SK-N-SH (cell line): Measurements from ENCODE around the gene STAT6. TPM values are rescaled to one million over a fixed set of nuclear protein-coding genes. Genes with fewer than 3 reads are reported as not detected.

Source experiments
- CTCF ChIA-PET: fragments of 300-600, 350-600 bp; formaldehyde crosslinking; extraction: SDS; loops from one replicate; lab custom pipeline; 2021; lab: Yijun Ruan, JAX
- POLR2A ChIA-PET: fragments of 350-600 bp; sonication (Branson Sonifier 250); formaldehyde crosslinking; extraction: SDS; loops from one replicate; lab custom pipeline; 2020; ENCODE audit warnings: antibody characterized with exemption, inconsistent platforms; lab: Yijun Ruan, JAX
- DNase-seq: peaks from one replicate; pipeline ENCODE4 v3.0.0; 2012
- H2AFZ ChIP-seq: fragments of 200-600 bp; sonication (generic); 2 replicates; pipeline ENCODE4 v1.8.1; 2016; ENCODE audit warnings: antibody characterized with exemption, mild to moderate bottlenecking, low read depth
- H3F3A ChIP-seq: fragments of 200-600 bp; sonication (generic); replicated peaks from 2 replicates; pipeline ENCODE3; 2016; ENCODE audit warnings: antibody characterized with exemption, mild to moderate bottlenecking; ENCODE audit not compliant: insufficient read depth
- H3K27ac ChIP-seq, 2 experiments: fragments of 200-500 bp in 1 of 2; fragments of 200-600 bp in 1 of 2; sonication (Bioruptor generic) in 1 of 2; sonication (generic), shearing (Covaris generic) in 1 of 2; 2 replicates each; pipeline versions ENCODE4 v1.5.1 to v1.6.1; 2014 to 2016; ENCODE audit warnings: low read depth in 2 of 2, inconsistent platforms in 1 of 2, low read length in 1 of 2, mild to moderate bottlenecking in 1 of 2, mixed read lengths in 1 of 2
- H3K27me3 ChIP-seq: fragments of 200-600 bp; sonication (generic), shearing (Covaris generic); 2 replicates; pipeline ENCODE4 v1.6.1; 2016; ENCODE audit warnings: mixed run types; ENCODE audit not compliant: insufficient read depth
- H3K36me3 ChIP-seq, 2 experiments: fragments of 200-500 bp in 1 of 2; fragments of 200-600 bp in 1 of 2; sonication (Bioruptor generic) in 1 of 2; sonication (generic) in 1 of 2; replicated peaks in 1 of 2; 2 replicates each; pipeline versions ENCODE3 to v1.5.1; 2014 to 2016; ENCODE audit warnings: low read length in 1 of 2, mild to moderate bottlenecking in 1 of 2; ENCODE audit not compliant: insufficient read depth in 2 of 2, control insufficient read depth in 1 of 2
- H3K4me1 ChIP-seq, 2 experiments: fragments of 200-500 bp in 1 of 2; fragments of 200-600 bp in 1 of 2; sonication (Bioruptor generic) in 1 of 2; sonication (generic), shearing (Covaris generic) in 1 of 2; 2 replicates each; pipeline versions ENCODE4 v1.5.1 to v1.6.1; 2014 to 2016; ENCODE audit warnings: low read depth in 1 of 2, low read length in 1 of 2, mixed run types in 1 of 2; ENCODE audit not compliant: insufficient read depth in 2 of 2, control insufficient read depth in 1 of 2
- H3K4me2 ChIP-seq: fragments of 200-600 bp; sonication (generic), shearing (Covaris generic); 2 replicates; pipeline ENCODE4 v1.6.1; 2017; ENCODE audit warnings: mixed run types
- H3K4me3 ChIP-seq, 2 experiments: fragments of 200-500 bp in 1 of 2; fragments of 200-600 bp in 1 of 2; sonication (Bioruptor generic) in 1 of 2; sonication (generic), shearing (Covaris generic) in 1 of 2; 2 replicates each; pipeline versions ENCODE4 v1.5.1 to v1.8.1; 2014 to 2016; ENCODE audit warnings: low read depth in 2 of 2, inconsistent platforms in 1 of 2, low read length in 1 of 2, mild to moderate bottlenecking in 1 of 2, mixed read lengths in 1 of 2, moderate library complexity in 1 of 2
- H3K79me2 ChIP-seq: fragments of 200-600 bp; sonication (generic); 2 replicates; pipeline ENCODE4 v1.8.1; 2017; ENCODE audit warnings: mild to moderate bottlenecking; ENCODE audit not compliant: insufficient read depth
- H3K9ac ChIP-seq: fragments of 200-600 bp; sonication (generic); 2 replicates; pipeline ENCODE4 v1.6.1; 2017; ENCODE audit warnings: mixed run types
- H3K9me2 ChIP-seq: fragments of 200-600 bp; sonication (generic); 2 replicates; pipeline ENCODE4 v1.6.1; 2017; ENCODE audit warnings: mixed run types
- H3K9me3 ChIP-seq: fragments of 200-600 bp; sonication (generic); 2 replicates; pipeline ENCODE4 v1.6.1; 2017; ENCODE audit warnings: mixed run types, mild to moderate bottlenecking, moderate library complexity
- H4K20me1 ChIP-seq: fragments of 200-600 bp; sonication (generic); 2 replicates; pipeline ENCODE4 v1.6.1; 2017; ENCODE audit warnings: mild to moderate bottlenecking, mixed run types; ENCODE audit not compliant: insufficient read depth
- EZH2phosphoT487 ChIP-seq: fragments of 200-600 bp; sonication (generic); IDR thresholded peaks from 2 replicates; pipeline ENCODE4 v1.6.1; 2017; ENCODE audit warnings: low read depth, mixed run types, mild to moderate bottlenecking, antibody characterized with exemption, moderate library complexity, borderline replicate concordance
- FOXM1 ChIP-seq: IDR thresholded peaks from 2 replicates; pipeline ENCODE4 v1.4.0; 2012; ENCODE audit warnings: low read depth, mild to moderate bottlenecking
- IRF3 ChIP-seq: fragments of 150-350 bp; IDR thresholded peaks from 2 replicates; pipeline ENCODE4 v1.6.1; 2016; ENCODE audit warnings: mild to moderate bottlenecking, low read depth, low read length
- JUND ChIP-seq: IDR thresholded peaks from 2 replicates; pipeline ENCODE4 v1.4.0; 2012
- MXI1 ChIP-seq: IDR thresholded peaks from 2 replicates; pipeline ENCODE4 v1.6.1; 2012; ENCODE audit warnings: mild to moderate bottlenecking, low read depth, low read length, improper control_type of control experiment
- NRF1 ChIP-seq: IDR thresholded peaks from 2 replicates; pipeline ENCODE4 v1.6.1; 2012; ENCODE audit warnings: low read depth, mild to moderate bottlenecking, low read length
- POLR2AphosphoS5 ChIP-seq: IDR thresholded peaks from 2 replicates; pipeline ENCODE4 v1.6.1; 2012; ENCODE audit warnings: low read depth, low read length
- RCOR1 ChIP-seq: fragments of 150-350 bp; IDR thresholded peaks from 2 replicates; pipeline ENCODE4 v1.6.1; 2017; ENCODE audit warnings: antibody characterized with exemption, low read length
- REST ChIP-seq: IDR thresholded peaks from 2 replicates; pipeline ENCODE4 v1.6.1; 2012; ENCODE audit warnings: mild to moderate bottlenecking, low read depth, low read length, moderate library complexity
- RXRA ChIP-seq: IDR thresholded peaks from 2 replicates; pipeline ENCODE4 v1.4.0; 2012; ENCODE audit warnings: low read depth, mild to moderate bottlenecking, borderline replicate concordance
- TCF12 ChIP-seq: IDR thresholded peaks from 2 replicates; pipeline ENCODE4 v1.4.0; 2012
- WGBS: methylation state at CpG from one replicate; pipeline ENCODE4 v1.1.6; 2017; ENCODE audit warnings: low lambda C conversion rate; 5-methylcytosine and 5-hydroxymethylcytosine counted together
- polyA plus RNA-seq, 3 experiments: library from polyadenylated mRNA; depleted of rRNA; stranded (reverse); fragments of >200 nt; gene quantifications; 2 replicates each; pipeline ENCODE4 v1.2.3, GENCODE V29; 2012
- TF ChIP-seq, protein P1 (sequence below): IDR thresholded peaks from 2 replicates; pipeline ENCODE4; 2012
- TF ChIP-seq, protein P2 (sequence below): fragments of 200-600 bp; sonication (generic); IDR thresholded peaks from 2 replicates; pipeline ENCODE4 v1.6.1; 2017; ENCODE audit warnings: antibody characterized with exemption, mild to moderate bottlenecking, moderate library complexity

STAT6 gene
- polyA plus RNA-seq, 1 of the 3 experiments (the other 2 are of a cell fraction), result 0.15 TPM

GRCh38 chr12:57046947-57047890 lies 63.9 kb downstream of the STAT6 start:
- no peak for DNase-seq
- H4K20me1 ChIP-seq, result no peaks in the 10 kb centered on the region
- ChIA-PET POLR2A (no interaction called here), CTCF (interaction anchor here (0.7 to 8.6 kb wide), 10 partner anchors 14 to 136 kb away, joined by 3 to 81 read pairs (median 4); partner anchors contain the start of gene ZBTB39)
- H3K4me3 ChIP-seq, result no peak overlapping the region
- TF ChIP-seq JUND (no peak), RXRA (no peak), MXI1 (no peak), NRF1 (no peak)
- TF ChIP-seq, protein P1, sequence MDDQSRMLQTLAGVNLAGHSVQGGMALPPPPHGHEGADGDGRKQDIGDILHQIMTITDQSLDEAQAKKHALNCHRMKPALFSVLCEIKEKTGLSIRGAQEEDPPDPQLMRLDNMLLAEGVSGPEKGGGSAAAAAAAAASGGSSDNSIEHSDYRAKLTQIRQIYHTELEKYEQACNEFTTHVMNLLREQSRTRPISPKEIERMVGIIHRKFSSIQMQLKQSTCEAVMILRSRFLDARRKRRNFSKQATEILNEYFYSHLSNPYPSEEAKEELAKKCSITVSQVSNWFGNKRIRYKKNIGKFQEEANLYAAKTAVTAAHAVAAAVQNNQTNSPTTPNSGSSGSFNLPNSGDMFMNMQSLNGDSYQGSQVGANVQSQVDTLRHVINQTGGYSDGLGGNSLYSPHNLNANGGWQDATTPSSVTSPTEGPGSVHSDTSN, result no peak
- TF ChIP-seq, protein P2, sequence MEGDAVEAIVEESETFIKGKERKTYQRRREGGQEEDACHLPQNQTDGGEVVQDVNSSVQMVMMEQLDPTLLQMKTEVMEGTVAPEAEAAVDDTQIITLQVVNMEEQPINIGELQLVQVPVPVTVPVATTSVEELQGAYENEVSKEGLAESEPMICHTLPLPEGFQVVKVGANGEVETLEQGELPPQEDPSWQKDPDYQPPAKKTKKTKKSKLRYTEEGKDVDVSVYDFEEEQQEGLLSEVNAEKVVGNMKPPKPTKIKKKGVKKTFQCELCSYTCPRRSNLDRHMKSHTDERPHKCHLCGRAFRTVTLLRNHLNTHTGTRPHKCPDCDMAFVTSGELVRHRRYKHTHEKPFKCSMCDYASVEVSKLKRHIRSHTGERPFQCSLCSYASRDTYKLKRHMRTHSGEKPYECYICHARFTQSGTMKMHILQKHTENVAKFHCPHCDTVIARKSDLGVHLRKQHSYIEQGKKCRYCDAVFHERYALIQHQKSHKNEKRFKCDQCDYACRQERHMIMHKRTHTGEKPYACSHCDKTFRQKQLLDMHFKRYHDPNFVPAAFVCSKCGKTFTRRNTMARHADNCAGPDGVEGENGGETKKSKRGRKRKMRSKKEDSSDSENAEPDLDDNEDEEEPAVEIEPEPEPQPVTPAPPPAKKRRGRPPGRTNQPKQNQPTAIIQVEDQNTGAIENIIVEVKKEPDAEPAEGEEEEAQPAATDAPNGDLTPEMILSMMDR, result no peak
- WGBS, result 43% methylated on average over 10 of the region's 10 CpGs
- H3K9me2 ChIP-seq, result no peaks in the 10 kb centered on the region
- no peaks in the 10 kb centered on the region for H3K36me3 ChIP-seq
- no peaks in the 10 kb centered on the region for H3K4me1 ChIP-seq
- H2AFZ ChIP-seq, result no peak overlapping the region
- no peaks in the 10 kb centered on the region for H3K79me2 ChIP-seq
- H3K4me2 ChIP-seq, result no peak overlapping the region
- H3K27ac ChIP-seq, result no peak overlapping the region
- no peaks in the 10 kb centered on the region for H3K9me3 ChIP-seq
- H3K27me3 ChIP-seq, result no peaks in the 10 kb centered on the region; the same call in 1 of the 2 replicates
- no peak overlapping the region for H3K9ac ChIP-seq
- no peaks in the 10 kb centered on the region for H3F3A ChIP-seq

DNA sequence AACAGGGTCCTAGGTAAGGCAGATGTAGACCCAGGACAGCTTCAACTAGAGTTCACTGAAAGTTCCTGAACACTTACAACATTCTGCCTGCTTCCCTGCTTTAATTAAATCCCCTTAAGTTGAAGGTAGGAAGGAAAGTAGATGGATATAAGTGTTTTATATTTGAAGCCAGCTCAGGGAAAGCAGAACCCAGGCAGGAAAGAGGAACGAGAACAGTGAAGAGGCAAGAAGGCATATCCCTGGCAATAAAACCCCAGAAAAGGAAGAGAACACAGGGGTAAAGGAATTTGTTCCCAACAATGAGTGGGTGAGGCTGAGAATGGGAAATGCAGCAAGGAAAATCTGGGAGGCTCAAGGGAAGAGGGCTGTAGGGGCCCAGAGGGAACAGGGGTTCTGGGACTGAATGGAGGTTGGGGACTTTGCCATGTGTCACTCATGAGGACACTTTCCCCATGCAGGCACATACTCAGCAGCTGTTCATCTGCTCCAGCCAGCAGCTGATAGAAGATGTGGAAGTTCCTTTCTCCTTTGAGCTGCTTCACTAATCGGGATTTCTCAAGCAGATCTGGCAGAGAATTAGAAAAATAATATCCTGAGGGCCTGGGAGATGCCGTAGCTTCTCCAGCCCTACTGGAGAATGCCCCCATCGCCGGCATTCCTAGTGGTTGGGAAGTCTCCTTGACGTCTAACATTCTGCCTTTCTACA lies 64.9 kb downstream of the STAT6 start:
- no peak overlapping the region for H2AFZ ChIP-seq
- ChIA-PET POLR2A (no interaction called here), CTCF (interaction anchor here (0.7 to 8.6 kb wide), 7 partner anchors 15 to 137 kb away, joined by 3 to 81 read pairs (median 4); no protein-coding TSS in a partner anchor)
- H3K9ac ChIP-seq, result no peak overlapping the region
- H4K20me1 ChIP-seq, result no peaks in the 10 kb centered on the region
- 32% methylated on average over 6 of the region's 6 CpGs for WGBS
- no peaks in the 10 kb centered on the region for H3F3A ChIP-seq
- no peaks in the 10 kb centered on the region for H3K9me2 ChIP-seq
- H3K27me3 ChIP-seq, result peaks cover 6% of the 10 kb centered on the region
- H3K9me3 ChIP-seq, result no peaks in the 10 kb centered on the region
- H3K4me2 ChIP-seq, result no peak overlapping the region
- no peaks in the 10 kb centered on the region for H3K79me2 ChIP-seq
- H3K4me3 ChIP-seq, result no peak overlapping the region
- H3K27ac ChIP-seq, result no peak overlapping the region
- no peaks in the 10 kb centered on the region for H3K36me3 ChIP-seq
- DNase-seq, result no peak
- no peaks in the 10 kb centered on the region for H3K4me1 ChIP-seq
- TF ChIP-seq POLR2AphosphoS5 (no peak), EZH2phosphoT487 (no peak), REST (no peak), JUND (no peak), FOXM1 (no peak), IRF3 (no peak), TCF12 (no peak), RCOR1 (no peak), RXRA (no peak)
- TF ChIP-seq, protein P2, result no peak
